Duodenal mucosa (tissue), 2 donors: ENCODE data around the gene ENDOV.

Experiments used
- H3K27ac ChIP-seq: one replicate; pipeline ENCODE4 v1.7.0; 2013; ENCODE audit warnings: low read depth, low read length
- H3K27me3 ChIP-seq, 2 donors: one replicate each; pipeline ENCODE4 v1.7.0; 2013; ENCODE audit warnings: low read length in 2 of 2, control low read depth in 1 of 2; ENCODE audit not compliant: insufficient read depth in 2 of 2, control insufficient read depth in 1 of 2
- H3K36me3 ChIP-seq, 2 donors: one replicate each; pipeline ENCODE4 v1.7.0; 2013; ENCODE audit warnings: low read length in 2 of 2, control low read depth in 1 of 2; ENCODE audit not compliant: insufficient read depth in 2 of 2, control insufficient read depth in 1 of 2
- H3K4me1 ChIP-seq, 2 donors: one replicate each; pipeline ENCODE4 v1.7.0; 2013; ENCODE audit warnings: low read length in 2 of 2, control low read depth in 1 of 2; ENCODE audit not compliant: insufficient read depth in 2 of 2, control insufficient read depth in 1 of 2
- H3K4me3 ChIP-seq, 2 donors: one replicate each; pipeline ENCODE4 v1.7.0; 2013; ENCODE audit warnings: low read length in 2 of 2, low read depth in 1 of 2
- H3K9ac ChIP-seq, 2 donors: one replicate each; pipeline ENCODE4 v1.7.0; 2013; ENCODE audit warnings: low read length in 2 of 2, low read depth in 1 of 2
- H3K9me3 ChIP-seq, 2 donors: one replicate each; pipeline ENCODE4 v1.7.0; 2013; ENCODE audit warnings: low read length in 2 of 2, control low read depth in 1 of 2; ENCODE audit not compliant: control insufficient read depth in 1 of 2

ENDOV gene

GRCh38 chr17:80377798-80378197 is 37.2 kb upstream of the ENDOV start:
- H3K4me3 ChIP-seq = no peak overlapping the region
- H3K36me3 ChIP-seq = peaks cover 78 to 98% of the 10 kb centered on the region in 2 donors
- no peak overlapping the region for H3K9ac ChIP-seq
- no peaks in the 10 kb centered on the region for H3K27me3 ChIP-seq
- H3K9me3 ChIP-seq = no peaks in the 10 kb centered on the region
- H3K27ac ChIP-seq = no peak overlapping the region
- no peaks in the 10 kb centered on the region for H3K4me1 ChIP-seq

GRCh38 chr17:80379348-80379747 is 35.6 kb upstream of the ENDOV start:
- no peaks in the 10 kb centered on the region for H3K4me1 ChIP-seq
- no peak overlapping the region for H3K27ac ChIP-seq
- no peak overlapping the region for H3K9ac ChIP-seq
- H3K36me3 ChIP-seq = peaks cover 83 to 99% of the 10 kb centered on the region in 2 donors
- no peaks in the 10 kb centered on the region for H3K27me3 ChIP-seq
- no peak overlapping the region for H3K4me3 ChIP-seq
- no peaks in the 10 kb centered on the region for H3K9me3 ChIP-seq

- Histone ChIP-seq H3K36me3 (peaks cover 82 to 99% of the 10 kb centered on the region in 2 donors), H3K4me3 (no peak overlapping the region), H3K4me1 (no peaks in the 10 kb centered on the region), H3K27ac (no peak overlapping the region), H3K27me3 (no peaks in the 10 kb centered on the region), H3K9me3 (no peaks in the 10 kb centered on the region), H3K9ac (no peak overlapping the region)
Observed at GRCh38 chr17:80380068-80380467, 34.9 kb upstream of the ENDOV start.

GRCh38 chr17:80380555-80381002 is 34.4 kb upstream of the ENDOV start:
- Histone ChIP-seq H3K27ac (no peak overlapping the region), H3K36me3 (peaks cover 84 to 99% of the 10 kb centered on the region in 2 donors), H3K4me3 (no peak overlapping the region)

GRCh38 chr17:80381416-80381923 is 33.5 kb upstream of the ENDOV start:
- Histone ChIP-seq H3K9ac (no peak overlapping the region), H3K36me3 (peaks cover 81 to 99% of the 10 kb centered on the region in 2 donors), H3K9me3 (no peaks in the 10 kb centered on the region), H3K27ac (no peak overlapping the region), H3K27me3 (no peaks in the 10 kb centered on the region), H3K4me1 (no peaks in the 10 kb centered on the region), H3K4me3 (no peak overlapping the region)

More at GRCh38 chr17:80380555-80381002, 34.4 kb upstream of the ENDOV start:
- H3K4me1 ChIP-seq = no peaks in the 10 kb centered on the region
- H3K27me3 ChIP-seq = no peaks in the 10 kb centered on the region
- no peak overlapping the region for H3K9ac ChIP-seq
- no peaks in the 10 kb centered on the region for H3K9me3 ChIP-seq

- Histone ChIP-seq H3K27ac (no peak overlapping the region), H3K9me3 (no peaks in the 10 kb centered on the region)
Observed at GRCh38 chr17:80382446-80382845, 32.5 kb upstream of the ENDOV start.

GRCh38 chr17:80382956-80383355 is 32.0 kb upstream of the ENDOV start:
- Histone ChIP-seq H3K9ac (no peak overlapping the region), H3K36me3 (peaks cover 76 to 98% of the 10 kb centered on the region in 2 donors), H3K4me1 (no peaks in the 10 kb centered on the region), H3K9me3 (no peaks in the 10 kb centered on the region), H3K4me3 (no peak overlapping the region), H3K27me3 (no peaks in the 10 kb centered on the region), H3K27ac (no peak overlapping the region)

More at GRCh38 chr17:80382446-80382845, 32.5 kb upstream of the ENDOV start:
- H3K9ac ChIP-seq = no peak overlapping the region
- H3K4me1 ChIP-seq = no peaks in the 10 kb centered on the region
- no peaks in the 10 kb centered on the region for H3K27me3 ChIP-seq
- H3K4me3 ChIP-seq = no peak overlapping the region
- H3K36me3 ChIP-seq = peaks cover 78 to 100% of the 10 kb centered on the region in 2 donors

- no peaks in the 10 kb centered on the region for H3K27me3 ChIP-seq
- no peaks in the 10 kb centered on the region for H3K4me1 ChIP-seq
- no peak overlapping the region for H3K9ac ChIP-seq
- H3K27ac ChIP-seq = no peak overlapping the region
- peaks cover 75 to 98% of the 10 kb centered on the region in 2 donors for H3K36me3 ChIP-seq
- H3K4me3 ChIP-seq = no peak overlapping the region
- H3K9me3 ChIP-seq = no peaks in the 10 kb centered on the region
Observed at GRCh38 chr17:80384078-80384960, 30.6 kb upstream of the ENDOV start.

- H3K9me3 ChIP-seq = no peaks in the 10 kb centered on the region
- no peaks in the 10 kb centered on the region for H3K27me3 ChIP-seq
- no peak overlapping the region for H3K4me3 ChIP-seq
Observed at GRCh38 chr17:80385046-80385445, 29.9 kb upstream of the ENDOV start.

GRCh38 chr17:80386341-80386740 is 28.6 kb upstream of the ENDOV start:
- Histone ChIP-seq H3K4me3 (no peak overlapping the region), H3K36me3 (peaks cover 66 to 95% of the 10 kb centered on the region in 2 donors), H3K9ac (no peak overlapping the region), H3K4me1 (no peaks in the 10 kb centered on the region), H3K9me3 (no peaks in the 10 kb centered on the region), H3K27ac (no peak overlapping the region), H3K27me3 (no peaks in the 10 kb centered on the region)

More at GRCh38 chr17:80385046-80385445, 29.9 kb upstream of the ENDOV start:
- Histone ChIP-seq H3K9ac (no peak overlapping the region), H3K27ac (no peak overlapping the region), H3K36me3 (peaks cover 79 to 98% of the 10 kb centered on the region in 2 donors), H3K4me1 (no peaks in the 10 kb centered on the region)
